GM18873 (cell line): ENCODE data around the gene SP110.
"Not testable (repeated sequence)": the region's sequence is repeated elsewhere in the genome, so short reads cannot be mapped to it uniquely, and the experiment has no call there.

Experiments used
- ATAC-seq: cut with Tn5 transposase; IDR thresholded peaks from one replicate; pipeline ENCODE4 v1.9.1; 2021; ENCODE audit warnings: mild to moderate bottlenecking, moderate library complexity, moderate number of reproducible peaks; ENCODE audit not compliant: unreplicated experiment, low FRiP score

SP110 gene

GRCh38 chr2:230130668-230131364, 89.0 kb downstream of the SP110 start:
- ATAC-seq: no peak

GRCh38 chr2:230129343-230129742, 90.4 kb downstream of the SP110 start:
- no peak for ATAC-seq

- ATAC-seq: no peak
These were observed 91.0 kb downstream of the SP110 start for GRCh38 chr2:230128623-230129342.

GRCh38 chr2:230127195-230127594, 92.6 kb downstream of the SP110 start:
- no peak for ATAC-seq

GRCh38 chr2:230124757-230125431, 94.9 kb downstream of the SP110 start:
- ATAC-seq: no peak

- ATAC-seq: no peak
These were observed 95.5 kb downstream of the SP110 start for GRCh38 chr2:230124235-230124634.

GRCh38 chr2:230120376-230120775, 99.4 kb downstream of the SP110 start:
- not testable (repeated sequence) for ATAC-seq

GRCh38 chr2:230119827-230120226, 100.0 kb downstream of the SP110 start:
- not testable (repeated sequence) for ATAC-seq
